ENCODE results near the gene GNG7. TPM values are rescaled to one million over a fixed set of nuclear protein-coding genes. Genes with fewer than 3 reads are reported as not detected.
A peak's percentile ranks its signal among the peaks of the same experiment; 100 is the strongest.
"Not testable (repeated sequence)": the region's sequence is repeated elsewhere in the genome, so short reads cannot be mapped to it uniquely, and the experiment has no call there.

GNG7 gene
- total RNA-seq, 1 experiment from 2014 or later: 1.1 TPM

GRCh38 chr19:2484178-2484937 lies 218.1 kb downstream of the GNG7 start:
- DNase-seq (ENCODE audit: low spot score): no peak

- DNase-seq (ENCODE audit: low spot score): no peak
Observed at GRCh38 chr19:2483484-2484151, 218.9 kb downstream of the GNG7 start.

GRCh38 chr19:2483084-2483483 lies 219.4 kb downstream of the GNG7 start:
- no peak for DNase-seq (ENCODE audit: low spot score)

GRCh38 chr19:2482354-2483038 lies 220.0 kb downstream of the GNG7 start:
- no peak for DNase-seq (ENCODE audit: low spot score)

- DNase-seq (ENCODE audit: low spot score): no peak
Observed at GRCh38 chr19:2481466-2481865, 221.0 kb downstream of the GNG7 start.

- no peak for DNase-seq (ENCODE audit: low spot score)
Observed at GRCh38 chr19:2479556-2480194, 222.8 kb downstream of the GNG7 start.

GRCh38 chr19:2478756-2479555 lies 223.5 kb downstream of the GNG7 start:
- peak; percentile 72 for DNase-seq (ENCODE audit: low spot score)

- DNase-seq (ENCODE audit: low spot score): peak; percentile 63
Observed at GRCh38 chr19:2478278-2478755, 224.2 kb downstream of the GNG7 start.

- peak; percentile 66 for DNase-seq (ENCODE audit: low spot score)
Observed at GRCh38 chr19:2477732-2478191, 224.7 kb downstream of the GNG7 start.

GRCh38 chr19:2477141-2477710 lies 225.3 kb downstream of the GNG7 start:
- peak; percentile 51 for DNase-seq (ENCODE audit: low spot score)

- DNase-seq (ENCODE audit: low spot score): peak; percentile 91
Observed at GRCh38 chr19:2476451-2477140, 225.9 kb downstream of the GNG7 start.

- peak; percentile 98 for DNase-seq (ENCODE audit: low spot score)
Observed at GRCh38 chr19:2475702-2476450, 226.6 kb downstream of the GNG7 start, which contains the start of gene GADD45B. GADD45B (plus strand) TSS chr19:2476127; CDS start chr19:2476359, 232 bp downstream.

GRCh38 chr19:2475018-2475701 lies 227.3 kb downstream of the GNG7 start:
- DNase-seq (ENCODE audit: low spot score): peak; percentile 71

GRCh38 chr19:2474232-2475017 lies 228.1 kb downstream of the GNG7 start:
- DNase-seq (ENCODE audit: low spot score): peak; percentile 84

- DNase-seq (ENCODE audit: low spot score): not testable (repeated sequence)
Observed at GRCh38 chr19:2469915-2470200, 232.6 kb downstream of the GNG7 start.

- peak; percentile 96 for DNase-seq (ENCODE audit: low spot score)
Observed at GRCh38 chr19:2469102-2469914, 233.2 kb downstream of the GNG7 start.

- DNase-seq (ENCODE audit: low spot score): no peak
Observed at GRCh38 chr19:2468596-2468995, 233.9 kb downstream of the GNG7 start.

Measured in A172 (cell line).